Left forelimb (tissue), 1 donor: ENCODE data around the gene LYSET.
"Not testable (repeated sequence)": the region's sequence is repeated elsewhere in the genome, so short reads cannot be mapped to it uniquely, and the experiment has no call there.

Source experiments
- DNase-seq: peaks from one replicate; pipeline ENCODE4 v3.0.0-alpha.2; 2018; ENCODE audit warnings: low spot score

LYSET gene

GRCh38 chr14:93223565-93223964 lies 38.4 kb downstream of the LYSET start:
- DNase-seq: no peak

DNA sequence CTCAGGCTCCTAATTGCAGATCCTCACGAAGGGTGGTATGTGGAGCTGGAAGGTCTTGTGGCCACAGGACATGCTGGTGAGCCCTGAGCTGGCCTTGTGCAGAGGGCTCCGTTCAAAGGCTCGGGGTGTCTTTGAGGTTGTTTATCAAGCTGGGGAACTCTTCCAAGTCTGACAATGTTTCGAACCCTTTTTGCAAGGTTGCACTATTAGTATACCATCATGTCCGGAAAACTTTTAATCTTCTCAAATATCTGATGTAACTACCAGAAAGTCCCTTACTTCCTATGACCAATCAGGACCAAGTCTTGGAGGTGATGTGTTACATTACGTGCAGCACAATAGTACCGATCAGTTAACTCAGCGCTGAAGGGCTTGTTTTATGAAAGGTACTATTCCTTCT lies 43.4 kb downstream of the LYSET start:
- no peak for DNase-seq

- DNase-seq: no peak
Measured at GRCh38 chr14:93230539-93230938, 45.4 kb downstream of the LYSET start.

DNA sequence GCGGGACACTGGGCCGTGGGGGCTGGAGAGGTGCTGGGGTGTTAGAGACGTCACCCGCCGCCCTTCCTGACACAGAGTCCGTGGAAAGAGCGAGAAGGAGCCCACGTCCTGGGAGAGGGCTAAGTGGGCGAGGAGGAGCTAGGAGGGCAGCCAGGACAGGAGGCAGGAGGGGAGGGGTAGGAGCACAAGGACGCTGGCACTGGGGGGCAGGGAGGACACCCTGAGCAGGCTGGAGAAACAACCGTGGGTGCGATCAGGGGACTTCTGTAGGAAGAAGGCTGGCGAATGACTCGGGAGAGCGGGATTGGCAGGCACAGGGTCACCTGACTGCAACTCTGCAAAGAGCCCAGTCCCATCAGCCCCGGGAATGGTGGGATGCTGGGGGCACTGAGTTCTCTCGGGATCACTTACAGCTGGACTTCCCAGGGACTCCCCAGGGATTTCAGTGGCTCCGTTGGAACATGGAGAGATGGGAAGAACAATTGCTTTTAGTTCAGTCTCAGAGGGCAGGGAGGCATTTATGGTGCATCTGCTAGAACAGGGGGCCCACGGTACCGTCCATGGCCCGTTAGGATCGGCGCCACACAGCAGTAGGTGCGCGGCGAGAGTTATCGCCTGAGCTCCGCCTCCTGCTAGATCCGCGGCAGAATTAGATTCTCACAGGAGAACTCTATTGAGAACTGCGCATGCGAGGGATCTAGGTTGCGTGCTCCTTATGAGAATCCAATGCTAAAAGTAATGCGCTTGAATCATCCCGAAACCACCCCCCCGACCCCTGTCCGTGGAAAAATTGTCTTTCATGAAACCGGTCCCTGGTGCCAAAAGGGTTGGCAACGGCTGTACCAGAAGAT lies 46.2 kb downstream of the LYSET start:
- DNase-seq: no peak

GRCh38 chr14:93232159-93232558 lies 47.0 kb downstream of the LYSET start:
- DNase-seq: no peak

DNA sequence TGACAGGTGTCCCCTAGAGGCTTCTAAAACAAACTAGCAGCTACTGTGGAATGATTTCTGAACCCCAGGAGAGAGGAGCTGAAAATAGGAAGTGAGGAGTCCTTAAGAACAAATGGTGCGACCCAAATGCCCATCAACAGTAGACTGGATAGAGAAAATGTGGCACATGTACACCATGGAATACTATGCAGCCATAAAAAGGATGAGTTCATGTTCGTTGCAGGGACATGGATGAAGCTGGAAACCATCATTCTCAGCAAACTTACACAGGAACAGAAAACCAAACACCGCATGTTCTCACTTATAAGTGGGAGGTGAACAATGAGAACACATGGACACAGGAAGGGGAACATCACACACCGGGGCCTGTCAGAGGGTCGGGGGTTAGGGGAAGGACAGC lies 48.0 kb downstream of the LYSET start:
- DNase-seq: not testable (repeated sequence)

DNA sequence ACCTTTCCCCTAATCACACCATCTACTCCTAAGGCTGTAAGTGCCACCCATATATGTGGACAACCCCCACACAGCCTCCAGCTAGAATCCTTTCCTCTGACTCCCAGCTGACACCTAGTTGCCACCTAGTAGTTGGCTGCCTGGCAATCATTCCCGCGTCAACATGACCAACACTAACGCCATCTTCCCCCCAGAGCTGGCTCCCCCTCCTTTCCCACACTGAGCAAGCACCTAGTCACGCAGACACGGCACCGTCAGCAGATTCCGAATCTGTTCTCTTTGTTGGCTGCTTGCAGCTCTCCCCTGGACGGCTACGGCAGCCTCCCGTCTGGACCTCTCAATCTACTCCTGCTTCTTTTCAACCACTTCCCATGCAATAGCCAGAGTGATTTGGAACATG lies 49.7 kb downstream of the LYSET start:
- DNase-seq: no peak
